HepG2 (cell line): ENCODE measurements around the gene ATP2B2. TPM values are rescaled to one million over a fixed set of nuclear protein-coding genes. Genes with fewer than 3 reads are reported as not detected.

Source experiments
- ATAC-seq: fragments of 200-7000 bp; cut with Tn5 transposase; 3 replicates; pipeline ENCODE4 v1.9.1; 2020; ENCODE audit warnings: mild to moderate bottlenecking, moderate library complexity
- BruUV-seq: library from RNA; stranded (reverse); fragments of 400-500 nt; replicated peaks from 2 replicates; lab custom pipeline; 2021; lab: Mats Ljungman, UMichigan
- CTCF ChIA-PET: fragments of 300-600 bp; formaldehyde crosslinking; extraction: SDS; loops from one replicate; lab custom pipeline; 2021; ENCODE audit warnings: low total read pairs, inconsistent platforms, low intra/inter-chr PET ratio; lab: Yijun Ruan, JAX
- POLR2A ChIA-PET: fragments of 350-600 bp; sonication (Branson Sonifier 250); formaldehyde crosslinking; loops from one replicate; lab custom pipeline; 2020; ENCODE audit warnings: antibody characterized with exemption, inconsistent platforms; lab: Yijun Ruan, JAX
- DNase-seq: peaks from one replicate; pipeline ENCODE4 v3.0.0-alpha.2; 2015; ENCODE audit warnings: low spot score
- FAIRE-seq: peaks from 3 replicates; lab custom pipeline; 2011; peaks lifted over from hg19 to GRCh38; lab: Jason Lieb, UNC
- H2AFZ ChIP-seq: one replicate; pipeline ENCODE4 v1.6.1; 2011; ENCODE audit warnings: low read length, inconsistent platforms
- H3K27ac ChIP-seq: fragments of 300-600 bp; 3 replicates; pipeline ENCODE4 v1.8.0; 2011; ENCODE audit warnings: mixed run types, mild to moderate bottlenecking, mixed read lengths, low read length, inconsistent platforms; ENCODE audit not compliant: insufficient read depth; ENCODE audit errors: extremely low read length
- H3K27me3 ChIP-seq, 2 experiments: fragments of 200-600 bp in 1 of 2; 2 replicates in 1 of 2; 3 replicates in 1 of 2; pipeline versions ENCODE4 v1.6.0 to v1.8.0; 2011; ENCODE audit warnings: low read length in 2 of 2, mild to moderate bottlenecking in 2 of 2, moderate library complexity in 2 of 2, inconsistent platforms in 1 of 2; ENCODE audit not compliant: insufficient read depth in 2 of 2, control insufficient read depth in 1 of 2
- H3K36me3 ChIP-seq, 2 experiments: fragments of 200-600 bp in 1 of 2; replicated peaks in 1 of 2; 2 replicates in 1 of 2; 3 replicates in 1 of 2; pipeline versions ENCODE4 v1.5.1 to v1.8.0; 2011; ENCODE audit warnings: low read length in 2 of 2, inconsistent platforms in 1 of 2; ENCODE audit not compliant: insufficient read depth in 2 of 2, control insufficient read depth in 1 of 2
- H3K4me1 ChIP-seq: 2 replicates; pipeline ENCODE4 v1.5.1; 2012; ENCODE audit warnings: low read length, inconsistent platforms; ENCODE audit not compliant: insufficient read depth
- H3K4me2 ChIP-seq: 2 replicates; pipeline ENCODE4 v1.6.0; 2011; ENCODE audit warnings: low read depth, low read length, inconsistent platforms
- H3K4me3 ChIP-seq, 3 experiments: fragments of 200-600 bp in 1 of 3; sonication (generic), shearing (Covaris generic) in 1 of 3; replicated peaks in 1 of 3; 2 replicates each; pipeline ENCODE4 v1.5.1; 2011 to 2016; ENCODE audit warnings: low read length in 3 of 3, inconsistent platforms in 2 of 3, low read depth in 2 of 3, mild to moderate bottlenecking in 2 of 3, control low read depth in 1 of 3, mixed read lengths in 1 of 3; ENCODE audit not compliant: insufficient read depth in 1 of 3
- H3K79me2 ChIP-seq: one replicate; pipeline ENCODE4 v1.6.1; 2011; ENCODE audit warnings: low read length, inconsistent platforms; ENCODE audit not compliant: insufficient read depth
- H3K9ac ChIP-seq: 2 replicates; pipeline ENCODE4 v1.6.0; 2011; ENCODE audit warnings: mild to moderate bottlenecking, low read depth, low read length, inconsistent platforms; ENCODE audit not compliant: insufficient read depth
- H3K9me3 ChIP-seq: 2 replicates; pipeline ENCODE4 v1.5.1; 2012; ENCODE audit warnings: mild to moderate bottlenecking, low read length
- H4K20me1 ChIP-seq: 2 replicates; pipeline ENCODE4 v1.6.0; 2011; ENCODE audit warnings: inconsistent platforms, mild to moderate bottlenecking, low read length, moderate library complexity; ENCODE audit not compliant: insufficient read depth
- TOE1 ChIP-seq: sonication (generic); formaldehyde crosslinking; IDR thresholded peaks from 2 replicates; pipeline ENCODE4 v1.4.0; 2020; ENCODE audit warnings: mild to moderate bottlenecking, missing genetic modification reagents
- ZBTB1 ChIP-seq: sonication (generic); formaldehyde crosslinking; IDR thresholded peaks from 2 replicates; pipeline ENCODE4 v1.4.0; 2020; ENCODE audit warnings: missing genetic modification reagents, borderline replicate concordance
- WGBS: methylation state at CpG from one replicate; pipeline ENCODE4 v1.1.6; 2017; ENCODE audit warnings: low lambda C conversion rate; 5-methylcytosine and 5-hydroxymethylcytosine counted together
- in situ Hi-C: cut with HindIII; loops from 2 replicates; pipeline ENCODE4 v1.10.0; 2017; ENCODE audit warnings: low pct_unique_long_range_greater_than_20kb; ENCODE audit not compliant: extremely low pct_ligation_motif_present
- intact Hi-C: fragments of 100-400 bp; cut with micrococcal nuclease; formaldehyde crosslinking; loops from one replicate; pipeline ENCODE4 v1.10.0; 2022; ENCODE audit not compliant: unreplicated experiment
- polyA plus RNA-seq, 8 experiments: library from polyadenylated mRNA; depleted of rRNA in 3 of 8; stranded (reverse) in 7 of 8; unstranded in 1 of 8; fragments of >200 nt; fragmentation: Illumina TruSeq in 4 of 8; extraction: Trizol in 4 of 8; gene quantifications; 2 replicates each; pipeline versions ENCODE4 v1.2.1 to v1.2.3, GENCODE V29; 2011 to 2016; ENCODE audit warnings: low read depth in 4 of 8, missing spikeins in 1 of 8, mixed read lengths in 1 of 8; ENCODE audit not compliant: insufficient read depth in 1 of 8
- total RNA-seq, 5 experiments: library from RNA; depleted of rRNA; stranded (reverse); fragments of >200 nt; fragmentation: Illumina TruSeq; extraction: Trizol; gene quantifications; 2 replicates each; pipeline ENCODE4 v1.2.3, GENCODE V29; 2016; ENCODE audit warnings: low read depth in 1 of 5
- TF ChIP-seq, protein P1 (sequence below): sonication (generic); formaldehyde crosslinking; IDR thresholded peaks from 2 replicates; pipeline ENCODE4 v1.5.0; 2020; ENCODE audit warnings: missing genetic modification reagents, mild to moderate bottlenecking, borderline replicate concordance
- TF ChIP-seq, protein P2 (sequence below): sonication (generic); formaldehyde crosslinking; IDR thresholded peaks from 2 replicates; pipeline ENCODE4; 2020; ENCODE audit warnings: missing genetic modification reagents, mild to moderate bottlenecking, borderline replicate concordance

Gene ATP2B2
- total and polyA plus RNA-seq, 2 of the 13 experiments (the other 11 are each of a cell fraction or from before 2014, with no cell fraction given) = 1.5 to 2.3 TPM

DNA sequence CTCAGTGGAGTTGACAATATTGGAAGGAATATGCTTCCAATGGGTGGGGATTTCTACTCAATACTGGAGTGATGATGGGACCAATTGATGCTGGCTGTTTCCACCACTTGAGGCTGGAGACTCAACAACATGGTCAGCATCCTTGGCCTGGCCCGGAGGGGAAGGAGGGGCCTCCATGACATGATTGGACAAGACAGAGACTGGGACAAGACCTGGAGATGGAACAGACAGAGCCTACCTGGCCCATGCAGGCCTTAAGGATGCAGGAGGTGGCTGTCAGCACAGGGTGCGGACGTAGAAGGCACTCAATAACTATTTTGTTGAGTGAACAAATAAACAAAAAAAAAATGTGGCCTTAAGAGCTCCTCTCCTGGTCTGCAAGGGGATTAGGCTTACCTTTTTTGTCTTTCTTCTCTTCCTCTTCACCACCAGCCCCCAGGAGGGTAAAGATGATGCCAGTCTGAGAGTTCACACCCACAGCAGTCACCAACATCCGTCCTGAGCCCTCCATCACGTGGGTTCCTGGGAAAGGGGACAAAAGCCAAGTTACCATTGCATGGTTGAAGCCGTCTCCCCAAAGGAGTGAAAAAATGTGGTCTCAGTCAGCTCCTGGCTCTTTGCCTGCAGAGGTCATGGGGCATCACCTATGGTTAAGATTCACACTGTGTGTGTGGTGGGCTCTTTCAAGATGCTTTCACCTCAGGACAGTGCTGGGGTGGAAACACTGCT is 117.3 kb downstream of the ATP2B2 start:
- H3K79me2 ChIP-seq = no peaks in the 10 kb centered on the region
- DNase-seq (no peak), ATAC-seq (no peak), FAIRE-seq (no peak)
- H3K9ac ChIP-seq = no peak overlapping the region
- no peak overlapping the region for H3K27ac ChIP-seq
- ChIA-PET POLR2A (no interaction called here), CTCF (no interaction called here)
- TF ChIP-seq, protein P1, sequence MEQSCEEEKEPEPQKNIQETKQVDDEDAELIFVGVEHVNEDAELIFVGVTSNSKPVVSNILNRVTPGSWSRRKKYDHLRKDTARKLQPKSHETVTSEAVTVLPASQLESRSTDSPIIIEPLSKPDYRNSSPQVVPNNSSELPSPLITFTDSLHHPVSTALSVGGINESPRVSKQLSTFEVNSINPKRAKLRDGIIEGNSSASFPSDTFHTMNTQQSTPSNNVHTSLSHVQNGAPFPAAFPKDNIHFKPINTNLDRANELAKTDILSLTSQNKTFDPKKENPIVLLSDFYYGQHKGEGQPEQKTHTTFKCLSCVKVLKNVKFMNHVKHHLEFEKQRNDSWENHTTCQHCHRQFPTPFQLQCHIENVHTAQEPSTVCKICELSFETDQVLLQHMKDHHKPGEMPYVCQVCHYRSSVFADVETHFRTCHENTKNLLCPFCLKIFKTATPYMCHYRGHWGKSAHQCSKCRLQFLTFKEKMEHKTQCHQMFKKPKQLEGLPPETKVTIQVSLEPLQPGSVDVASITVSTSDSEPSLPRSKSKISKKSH = no peak
- TF ChIP-seq, protein P2, sequence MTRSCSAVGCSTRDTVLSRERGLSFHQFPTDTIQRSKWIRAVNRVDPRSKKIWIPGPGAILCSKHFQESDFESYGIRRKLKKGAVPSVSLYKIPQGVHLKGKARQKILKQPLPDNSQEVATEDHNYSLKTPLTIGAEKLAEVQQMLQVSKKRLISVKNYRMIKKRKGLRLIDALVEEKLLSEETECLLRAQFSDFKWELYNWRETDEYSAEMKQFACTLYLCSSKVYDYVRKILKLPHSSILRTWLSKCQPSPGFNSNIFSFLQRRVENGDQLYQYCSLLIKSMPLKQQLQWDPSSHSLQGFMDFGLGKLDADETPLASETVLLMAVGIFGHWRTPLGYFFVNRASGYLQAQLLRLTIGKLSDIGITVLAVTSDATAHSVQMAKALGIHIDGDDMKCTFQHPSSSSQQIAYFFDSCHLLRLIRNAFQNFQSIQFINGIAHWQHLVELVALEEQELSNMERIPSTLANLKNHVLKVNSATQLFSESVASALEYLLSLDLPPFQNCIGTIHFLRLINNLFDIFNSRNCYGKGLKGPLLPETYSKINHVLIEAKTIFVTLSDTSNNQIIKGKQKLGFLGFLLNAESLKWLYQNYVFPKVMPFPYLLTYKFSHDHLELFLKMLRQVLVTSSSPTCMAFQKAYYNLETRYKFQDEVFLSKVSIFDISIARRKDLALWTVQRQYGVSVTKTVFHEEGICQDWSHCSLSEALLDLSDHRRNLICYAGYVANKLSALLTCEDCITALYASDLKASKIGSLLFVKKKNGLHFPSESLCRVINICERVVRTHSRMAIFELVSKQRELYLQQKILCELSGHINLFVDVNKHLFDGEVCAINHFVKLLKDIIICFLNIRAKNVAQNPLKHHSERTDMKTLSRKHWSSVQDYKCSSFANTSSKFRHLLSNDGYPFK = no peak
- TF ChIP-seq ZBTB1 (CRISPR knock-in tag) (no peak), TOE1 (CRISPR knock-in tag) (no peak)
- H3K36me3 ChIP-seq = no peaks in the 10 kb centered on the region
- no peaks in the 10 kb centered on the region for H3K4me1 ChIP-seq
- no peak overlapping the region for H2AFZ ChIP-seq
- no peaks in the 10 kb centered on the region for H4K20me1 ChIP-seq
- H3K4me2 ChIP-seq = no peak overlapping the region
- intact Hi-C loops = no loop called here
- no TSS peak for BruUV-seq
- H3K9me3 ChIP-seq = no peaks in the 10 kb centered on the region
- in situ Hi-C loops = no loop called here
- no peak overlapping the region for H3K4me3 ChIP-seq
- H3K27me3 ChIP-seq = no peaks in the 10 kb centered on the region
- 64% methylated on average over 5 of the region's 6 CpGs for WGBS
